HS-5 (cell line): ENCODE results near the gene MEOX1.
"Not testable (repeated sequence)": the region's sequence is repeated elsewhere in the genome, so short reads cannot be mapped to it uniquely, and the experiment has no call there.

Experiments
- DNase-seq: peaks from one replicate; pipeline ENCODE4 v3.0.0-alpha.2; 2012; ENCODE audit warnings: low read depth

MEOX1 gene

DNA sequence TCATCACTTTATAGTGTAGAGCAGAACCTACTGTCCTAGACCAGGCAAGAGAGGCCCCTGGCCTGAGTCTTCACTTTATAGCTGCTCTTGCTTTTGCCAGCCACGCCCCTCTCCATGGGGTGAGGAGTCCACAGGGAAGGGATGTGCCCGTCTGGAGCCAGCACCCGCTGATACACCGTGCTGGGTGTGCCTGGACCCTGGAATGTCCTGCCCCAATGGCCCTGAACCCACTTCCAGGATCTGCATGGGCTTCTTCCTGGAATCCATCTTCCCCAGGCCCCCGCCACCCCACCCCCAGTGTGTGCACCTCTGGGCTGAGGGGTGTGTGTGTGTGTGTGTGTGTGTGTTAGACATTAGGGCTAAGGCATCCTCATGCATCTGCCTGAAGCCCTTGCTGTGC lies 44.9 kb downstream of the MEOX1 start:
- DNase-seq, result no peak

DNA sequence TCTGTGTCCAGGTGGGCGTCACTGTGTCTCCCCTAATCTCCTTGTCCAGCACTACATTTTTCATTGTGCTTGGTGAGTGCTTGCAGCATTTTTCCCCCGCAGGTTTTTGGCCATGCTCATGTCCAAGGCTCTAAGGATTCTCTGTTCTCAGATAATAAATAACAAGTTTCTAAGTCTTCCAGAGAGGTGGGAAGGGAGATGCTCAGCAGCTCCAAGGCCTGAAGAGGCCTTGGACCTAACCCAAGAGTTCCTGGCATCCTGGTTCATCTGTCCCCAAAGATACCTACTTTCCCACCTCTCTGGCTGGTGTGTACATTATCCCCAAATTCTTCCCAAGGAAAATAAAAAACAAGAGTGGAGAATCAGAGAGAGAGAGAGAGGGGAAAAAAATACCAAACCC lies 45.3 kb downstream of the MEOX1 start:
- DNase-seq, result no peak

- DNase-seq, result no peak
These were observed 45.7 kb downstream of the MEOX1 start for GRCh38 chr17:43616029-43616351.

DNA sequence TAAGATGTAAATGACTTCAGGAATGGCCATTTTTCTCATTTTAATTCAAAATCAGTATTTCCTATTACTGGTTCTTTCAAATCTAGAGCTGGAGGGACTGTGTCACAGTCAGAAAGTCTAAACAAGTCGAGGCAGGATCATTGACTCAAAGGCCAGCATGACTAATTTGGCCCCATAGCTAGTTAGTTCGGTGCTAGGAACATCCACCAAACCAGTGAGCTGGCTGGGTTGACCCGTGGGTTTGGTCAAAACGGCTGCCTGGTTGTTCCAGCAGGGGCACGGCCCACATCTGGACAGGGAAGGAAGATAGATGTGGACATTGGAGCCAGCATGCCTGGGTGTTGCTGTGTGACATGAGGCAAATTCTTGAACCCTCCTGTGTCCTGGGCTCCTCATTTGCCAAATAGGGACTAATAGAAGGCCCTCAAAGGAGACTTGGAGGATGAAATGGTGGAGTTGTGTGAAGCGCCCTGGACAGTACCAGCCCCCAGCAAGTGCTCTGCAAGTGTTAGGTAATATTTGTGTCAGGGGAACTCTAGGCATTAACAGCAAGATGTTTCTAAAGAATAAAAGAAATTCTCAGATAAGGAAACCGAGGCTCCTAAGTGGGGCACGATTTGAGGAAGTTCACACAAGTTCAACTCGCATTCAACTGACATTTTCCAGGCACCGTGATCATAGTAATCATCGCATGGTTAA lies 46.2 kb downstream of the MEOX1 start:
- no peak for DNase-seq

- DNase-seq, result no peak
These were observed 47.2 kb downstream of the MEOX1 start for GRCh38 chr17:43614561-43614960.

DNA sequence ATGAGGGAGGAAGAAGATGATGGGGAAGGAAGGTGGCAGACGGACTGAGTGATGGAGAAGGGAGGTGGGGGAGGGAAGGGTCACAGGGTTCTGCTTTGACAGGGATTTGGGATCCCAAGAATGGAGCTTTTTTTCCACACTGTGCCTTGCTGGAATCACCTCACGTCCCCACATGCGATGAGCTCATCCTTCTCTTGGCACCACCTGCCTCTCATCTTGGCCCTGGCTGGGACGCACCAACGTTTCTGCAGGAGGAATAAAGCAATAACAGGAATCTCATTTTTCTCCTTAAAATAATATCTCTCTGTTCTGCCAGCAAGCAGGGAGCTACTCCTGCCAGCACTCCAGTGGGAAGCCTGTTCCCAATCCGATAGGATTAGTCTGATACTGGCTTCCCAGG lies 47.8 kb downstream of the MEOX1 start:
- DNase-seq, result no peak

DNA sequence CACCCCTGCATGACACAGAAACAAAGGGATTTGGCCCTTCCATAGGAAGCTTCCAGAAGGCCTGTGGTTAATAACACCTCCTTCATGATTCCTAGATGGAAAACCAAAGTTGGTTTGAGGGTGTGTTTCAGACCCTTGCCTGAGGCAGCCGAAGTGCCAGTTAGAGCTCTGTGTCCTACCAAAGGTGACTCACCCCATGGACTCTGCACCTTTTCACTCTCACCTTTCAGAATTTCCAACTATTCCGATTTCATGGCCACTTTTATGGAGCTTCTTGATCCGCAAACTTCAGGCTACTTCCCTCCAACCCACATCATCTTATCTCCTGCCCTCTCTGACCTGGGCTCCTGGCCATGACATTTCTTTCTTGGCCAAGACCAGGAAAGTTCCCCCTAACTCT lies 49.2 kb downstream of the MEOX1 start:
- DNase-seq, result no peak

DNA sequence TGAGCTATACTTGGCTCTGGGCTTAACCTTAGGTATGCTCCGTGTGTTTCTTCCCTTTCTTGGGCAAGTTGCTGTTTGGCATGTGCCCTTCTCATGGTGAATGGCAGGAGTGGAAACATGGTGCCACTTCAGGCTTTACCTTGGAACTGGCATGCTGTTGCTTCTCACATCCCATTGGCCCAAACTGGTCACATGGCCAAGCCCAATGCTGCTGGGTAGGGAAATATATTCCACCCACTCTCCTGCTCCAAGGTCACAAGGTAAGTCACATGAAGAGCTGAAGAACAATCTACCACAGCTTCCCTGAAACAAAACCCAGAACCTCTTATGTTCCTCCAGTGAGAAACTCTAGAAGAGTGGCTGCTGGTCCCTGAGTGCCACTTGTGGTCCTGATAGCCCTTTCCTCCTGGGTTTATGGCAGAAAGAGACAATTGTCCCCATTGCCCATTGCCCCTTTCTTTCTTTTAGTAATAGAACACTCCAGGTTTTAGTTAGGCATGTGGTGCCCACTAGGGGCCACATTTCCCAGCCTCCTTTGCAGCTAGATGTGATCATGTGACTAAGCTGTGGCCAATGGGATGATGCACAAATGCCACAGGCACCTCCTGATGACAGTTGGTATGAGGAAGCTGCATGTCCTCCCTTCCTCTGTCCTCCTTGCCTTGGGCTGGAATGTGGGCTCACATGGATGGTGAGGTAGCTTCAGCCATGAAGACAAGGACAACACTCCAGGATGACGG lies 50.3 kb downstream of the MEOX1 start:
- DNase-seq, result no peak

DNA sequence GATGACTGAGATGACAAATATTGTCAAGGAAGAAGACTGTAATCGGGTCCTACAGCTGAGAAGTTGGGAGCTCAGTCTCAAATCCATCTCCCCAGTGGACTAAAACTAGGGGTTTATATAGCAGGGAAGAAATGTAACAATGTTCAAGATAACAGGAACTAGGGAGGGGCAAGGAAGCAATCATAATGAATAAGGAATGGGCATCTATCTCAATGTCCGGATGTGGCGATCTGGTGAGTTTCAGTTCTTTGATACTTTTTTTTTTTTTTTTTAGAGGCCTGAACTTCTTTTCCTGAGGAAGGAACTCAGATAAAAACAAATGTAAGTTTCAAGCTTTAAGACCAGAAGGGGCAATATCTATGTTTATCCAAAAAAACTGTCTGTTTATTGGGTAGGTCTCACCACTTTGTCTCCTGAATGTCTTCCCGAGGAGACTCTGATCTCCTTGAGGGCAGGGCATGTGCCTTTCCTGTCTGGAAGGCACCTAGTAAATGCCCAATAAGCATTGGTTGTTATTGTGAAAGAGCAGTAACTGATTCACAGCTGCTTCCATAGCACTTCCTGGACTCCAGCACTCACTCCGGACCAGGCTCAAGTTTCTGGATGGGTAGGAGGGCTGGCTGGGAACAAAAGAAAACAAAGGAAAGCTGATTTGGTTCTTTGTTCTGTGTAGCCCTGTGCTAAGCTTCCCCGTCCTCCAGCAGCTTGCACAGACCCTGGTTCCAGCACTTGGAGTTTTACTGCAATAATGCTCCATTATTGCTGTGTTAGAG lies 51.9 kb downstream of the MEOX1 start:
- no peak for DNase-seq

GRCh38 chr17:43608313-43608712 lies 53.4 kb downstream of the MEOX1 start:
- peak; percentile 22 for DNase-seq

DNA sequence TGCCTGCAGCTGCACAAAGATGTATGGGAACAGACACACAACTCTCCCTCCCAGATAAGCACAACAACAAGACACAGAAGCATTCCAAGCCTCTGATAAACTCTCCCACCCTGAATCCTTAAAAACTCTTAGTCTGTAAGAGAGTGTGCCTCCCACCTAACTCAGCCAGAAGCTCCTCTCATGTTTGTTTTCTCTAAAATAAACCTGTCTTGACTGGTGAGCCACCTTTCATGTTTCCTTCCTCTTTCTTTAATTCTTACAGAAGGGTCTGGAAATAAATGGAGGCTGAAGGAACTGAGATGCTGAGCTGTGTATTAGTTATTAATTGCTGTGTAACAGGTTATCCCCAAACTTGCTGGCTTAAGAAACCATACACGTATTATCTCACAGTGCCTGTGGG lies 57.2 kb downstream of the MEOX1 start:
- no peak for DNase-seq

GRCh38 chr17:43603321-43603720 lies 58.4 kb downstream of the MEOX1 start:
- no peak for DNase-seq

- DNase-seq, result not testable (repeated sequence)
These were observed 59.2 kb downstream of the MEOX1 start for GRCh38 chr17:43602556-43602955.

GRCh38 chr17:43601280-43602039 lies 60.3 kb downstream of the MEOX1 start:
- DNase-seq, result no peak

DNA sequence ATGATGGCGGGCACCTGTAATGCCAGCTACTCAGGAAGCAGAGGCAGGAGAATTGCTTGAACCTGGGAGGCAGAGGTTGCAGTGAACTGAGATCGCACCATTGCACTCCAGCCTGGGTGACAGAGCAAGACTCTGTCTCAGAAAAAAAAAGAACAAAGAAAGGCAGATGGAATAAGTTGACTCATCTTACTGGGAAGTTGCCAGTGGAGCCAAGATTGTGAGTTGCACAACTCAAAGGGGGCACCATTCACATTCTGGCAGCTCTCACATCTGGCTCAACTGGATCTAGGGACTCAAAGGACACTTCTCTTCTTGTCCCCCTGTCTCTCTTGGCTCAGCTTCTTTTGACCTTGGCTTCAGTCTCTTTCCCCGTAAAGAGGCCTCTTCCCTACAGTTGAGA lies 61.9 kb downstream of the MEOX1 start:
- peak; percentile 63 for DNase-seq

DNA sequence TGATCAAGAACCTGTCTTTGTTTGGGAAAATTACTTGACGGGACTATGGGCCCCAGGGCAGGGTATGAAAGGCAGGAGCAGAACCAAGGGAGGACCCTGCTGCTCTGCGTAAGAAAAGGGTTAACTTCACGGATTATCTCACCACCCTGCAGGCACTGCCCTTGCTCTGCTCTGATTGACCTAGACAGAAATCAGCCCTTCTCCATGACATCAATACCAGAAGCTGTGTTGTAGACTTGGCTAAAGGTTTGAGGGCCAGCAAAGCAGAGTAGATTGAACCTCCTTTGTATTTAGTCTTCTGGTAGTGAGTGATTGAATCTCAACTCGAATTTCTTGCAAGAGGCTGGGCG lies 62.7 kb downstream of the MEOX1 start:
- no peak for DNase-seq

GRCh38 chr17:43598357-43599045 lies 63.2 kb downstream of the MEOX1 start:
- no peak for DNase-seq

- no peak for DNase-seq
These were observed 63.9 kb downstream of the MEOX1 start for GRCh38 chr17:43597624-43598356.

DNA sequence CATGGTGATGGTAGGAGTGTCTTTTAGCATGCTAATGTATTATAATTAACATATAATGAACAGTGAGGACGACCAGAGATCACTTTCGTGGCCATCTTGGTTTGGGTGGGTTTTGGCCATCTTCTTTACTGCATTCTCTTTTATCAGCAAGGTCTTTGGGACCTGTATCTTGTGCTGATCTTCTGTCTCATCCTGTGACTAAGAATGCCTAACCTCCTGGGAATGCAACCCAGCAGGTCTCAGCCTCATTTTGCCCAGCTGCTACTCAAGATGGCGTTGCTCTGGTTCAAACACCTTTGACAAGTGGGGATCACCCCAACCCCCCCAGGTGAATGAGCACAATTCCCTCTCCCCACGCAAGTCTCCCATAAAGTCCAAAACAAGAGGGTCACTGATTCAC lies 66.3 kb downstream of the MEOX1 start:
- DNase-seq, result no peak

- peak; percentile 80 for DNase-seq
These were observed 69.8 kb downstream of the MEOX1 start for GRCh38 chr17:43591779-43592562.
